ENCODE data around the gene G3BP2. TPM values are rescaled to one million over a fixed set of nuclear protein-coding genes. Genes with fewer than 3 reads are reported as not detected.

Gene G3BP2
- total and polyA plus RNA-seq, 2 of the 13 experiments (the other 11 are each of a cell fraction or from before 2014, with no cell fraction given), result 51.7 to 179 TPM

DNA sequence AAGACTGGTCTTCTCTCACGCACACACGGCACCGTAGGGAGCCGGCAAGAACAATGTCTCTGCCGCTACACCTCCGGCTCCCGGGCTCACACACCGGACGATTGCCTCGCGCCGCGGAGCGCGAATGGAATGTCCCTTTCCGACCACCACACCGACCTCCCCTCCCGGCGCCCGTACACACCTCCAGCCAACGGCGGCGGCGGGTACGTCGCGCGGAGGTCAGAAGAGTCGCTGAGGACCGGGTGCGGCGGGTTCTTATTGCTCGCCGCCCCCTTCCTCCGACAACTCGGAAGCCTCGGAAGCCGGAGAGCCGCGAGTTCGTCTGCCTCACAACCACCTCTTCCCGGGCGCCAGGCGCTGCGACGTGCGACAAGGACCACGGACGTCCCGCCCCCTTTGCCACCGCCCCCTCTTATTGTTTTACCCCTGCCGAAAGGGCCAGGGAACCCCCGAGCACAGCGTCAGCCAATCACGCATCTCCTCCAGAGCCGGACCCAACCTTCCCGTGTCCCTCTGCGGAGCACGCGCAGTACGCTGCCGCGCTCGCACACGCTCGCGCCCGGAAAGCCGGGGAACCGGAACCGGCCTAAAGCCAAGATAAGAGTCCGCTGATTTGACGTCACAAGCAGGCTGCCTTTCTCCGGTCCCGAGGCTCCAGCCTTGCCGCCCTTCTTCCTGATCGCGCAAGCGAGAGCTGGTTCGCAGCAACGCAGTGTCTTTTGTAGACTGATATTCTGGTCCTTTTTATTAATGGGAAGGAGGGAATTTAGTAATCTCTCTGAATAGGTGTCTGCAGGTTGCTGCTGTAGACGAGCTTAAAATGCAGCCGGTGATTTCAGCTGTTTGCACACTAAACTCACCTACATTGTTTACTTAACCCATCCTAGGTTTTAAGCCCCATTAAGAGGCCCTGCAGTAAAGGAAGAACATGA is at the start of gene G3BP2 (continued):
- TF ChIP-seq, protein P1, sequence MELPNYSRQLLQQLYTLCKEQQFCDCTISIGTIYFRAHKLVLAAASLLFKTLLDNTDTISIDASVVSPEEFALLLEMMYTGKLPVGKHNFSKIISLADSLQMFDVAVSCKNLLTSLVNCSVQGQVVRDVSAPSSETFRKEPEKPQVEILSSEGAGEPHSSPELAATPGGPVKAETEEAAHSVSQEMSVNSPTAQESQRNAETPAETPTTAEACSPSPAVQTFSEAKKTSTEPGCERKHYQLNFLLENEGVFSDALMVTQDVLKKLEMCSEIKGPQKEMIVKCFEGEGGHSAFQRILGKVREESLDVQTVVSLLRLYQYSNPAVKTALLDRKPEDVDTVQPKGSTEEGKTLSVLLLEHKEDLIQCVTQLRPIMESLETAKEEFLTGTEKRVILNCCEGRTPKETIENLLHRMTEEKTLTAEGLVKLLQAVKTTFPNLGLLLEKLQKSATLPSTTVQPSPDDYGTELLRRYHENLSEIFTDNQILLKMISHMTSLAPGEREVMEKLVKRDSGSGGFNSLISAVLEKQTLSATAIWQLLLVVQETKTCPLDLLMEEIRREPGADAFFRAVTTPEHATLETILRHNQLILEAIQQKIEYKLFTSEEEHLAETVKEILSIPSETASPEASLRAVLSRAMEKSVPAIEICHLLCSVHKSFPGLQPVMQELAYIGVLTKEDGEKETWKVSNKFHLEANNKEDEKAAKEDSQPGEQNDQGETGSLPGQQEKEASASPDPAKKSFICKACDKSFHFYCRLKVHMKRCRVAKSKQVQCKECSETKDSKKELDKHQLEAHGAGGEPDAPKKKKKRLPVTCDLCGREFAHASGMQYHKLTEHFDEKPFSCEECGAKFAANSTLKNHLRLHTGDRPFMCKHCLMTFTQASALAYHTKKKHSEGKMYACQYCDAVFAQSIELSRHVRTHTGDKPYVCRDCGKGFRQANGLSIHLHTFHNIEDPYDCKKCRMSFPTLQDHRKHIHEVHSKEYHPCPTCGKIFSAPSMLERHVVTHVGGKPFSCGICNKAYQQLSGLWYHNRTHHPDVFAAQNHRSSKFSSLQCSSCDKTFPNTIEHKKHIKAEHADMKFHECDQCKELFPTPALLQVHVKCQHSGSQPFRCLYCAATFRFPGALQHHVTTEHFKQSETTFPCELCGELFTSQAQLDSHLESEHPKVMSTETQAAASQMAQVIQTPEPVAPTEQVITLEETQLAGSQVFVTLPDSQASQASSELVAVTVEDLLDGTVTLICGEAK (IDR thresholded peaks at IDR 0.05), result no peak
- TF ChIP-seq, protein P1 (CRISPR knock-in tag; IDR thresholded peaks at IDR 0.05), result peak; percentile 93
- TF ChIP-seq ZNF883 (CRISPR knock-in tag; IDR thresholded peaks at IDR 0.05; ENCODE audit: not compliant biosample characterization), result peak; percentile 88
- TF ChIP-seq, protein P2, sequence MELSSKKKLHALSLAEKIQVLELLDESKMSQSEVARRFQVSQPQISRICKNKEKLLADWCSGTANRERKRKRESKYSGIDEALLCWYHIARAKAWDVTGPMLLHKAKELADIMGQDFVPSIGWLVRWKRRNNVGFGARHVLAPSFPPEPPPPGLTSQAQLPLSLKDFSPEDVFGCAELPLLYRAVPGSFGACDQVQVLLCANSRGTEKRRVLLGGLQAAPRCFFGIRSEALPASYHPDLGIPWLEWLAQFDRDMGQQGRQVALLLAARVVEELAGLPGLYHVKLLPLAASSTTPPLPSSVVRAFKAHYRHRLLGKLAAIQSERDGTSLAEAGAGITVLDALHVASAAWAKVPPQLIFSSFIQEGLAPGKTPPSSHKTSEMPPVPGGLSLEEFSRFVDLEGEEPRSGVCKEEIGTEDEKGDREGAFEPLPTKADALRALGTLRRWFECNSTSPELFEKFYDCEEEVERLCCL (CRISPR knock-in tag; IDR thresholded peaks at IDR 0.05; ENCODE audit: borderline replicate concordance), result no peak
- peak; percentile 78 for TF ChIP-seq NFYB (CRISPR knock-in tag; IDR thresholded peaks at IDR 0.05)
- TF ChIP-seq ARID5B (CRISPR knock-in tag; IDR thresholded peaks at IDR 0.05), result peak; percentile 52; the same call in 1 of the 2 replicates
- TF ChIP-seq PAF1 (CRISPR knock-in tag; IDR thresholded peaks at IDR 0.05), result no peak
- no peak; the same call in 1 of the 2 replicates for TF ChIP-seq ZBTB2 (CRISPR knock-in tag; IDR thresholded peaks at IDR 0.05; ENCODE audit: low read depth)
- no peak for TF ChIP-seq ZFP62 (CRISPR knock-in tag; IDR thresholded peaks at IDR 0.05)
- no peak for TF ChIP-seq EZH2 (conservative IDR thresholded peaks at IDR 0.05; ENCODE audit: low read depth, low read length)
- no peak for TF ChIP-seq THYN1 (CRISPR knock-in tag; IDR thresholded peaks at IDR 0.05; ENCODE audit: borderline replicate concordance, low read depth)
- TF ChIP-seq TOE1 (CRISPR knock-in tag; IDR thresholded peaks at IDR 0.05), result no peak

All from HepG2 (cell line).